Erythroblast (primary cell): ENCODE measurements around the gene CCDC102B.
"Not testable (repeated sequence)": the region's sequence is repeated elsewhere in the genome, so short reads cannot be mapped to it uniquely, and the experiment has no call there.

Experiments used
- GATA1 ChIP-seq: IDR thresholded peaks from 2 replicates; pipeline ENCODE4 v1.6.1; 2011; ENCODE audit warnings: low read depth, mild to moderate bottlenecking, control low read depth, low read length, moderate library complexity
- POLR2A ChIP-seq: IDR thresholded peaks from 2 replicates; pipeline ENCODE4 v1.6.1; 2011; ENCODE audit warnings: mild to moderate bottlenecking, low read length

- TF ChIP-seq POLR2A, GATA1: not testable (repeated sequence)
Observed at GRCh38 chr18:69006212-69006611, 208.3 kb downstream of the CCDC102B start.
